Smooth muscle cell of the brain vasculature (primary cell): ENCODE data around the gene FAM174B.

Source experiments
- DNase-seq: peaks from one replicate; pipeline ENCODE4 v3.0.0-alpha.2; 2012; ENCODE audit warnings: low read depth, low spot score

Gene FAM174B

GRCh38 chr15:92574161-92574560 lies 81.4 kb downstream of the FAM174B start:
- no peak for DNase-seq

GRCh38 chr15:92571824-92572223 lies 83.8 kb downstream of the FAM174B start:
- DNase-seq: no peak

GRCh38 chr15:92570391-92570790 lies 85.2 kb downstream of the FAM174B start:
- DNase-seq: no peak

- DNase-seq: no peak
Observed at GRCh38 chr15:92569778-92570177, 85.8 kb downstream of the FAM174B start.
